Vagina (tissue), 2 donors: ENCODE results near the gene SPAG4. TPM values are rescaled to one million over a fixed set of nuclear protein-coding genes. Genes with fewer than 3 reads are reported as not detected.

Experiments used
- DNase-seq, 2 donors: peaks; one replicate each; pipeline ENCODE4 v3.0.0-alpha.2; 2017; ENCODE audit errors: extremely low spot score in 2 of 2
- H3K27ac ChIP-seq: fragments of 200-600 bp; sonication (generic); one replicate; pipeline ENCODE4 v1.5.1; 2019
- H3K27me3 ChIP-seq: fragments of 200-600 bp; sonication (generic); one replicate; pipeline ENCODE4 v1.5.1; 2019
- H3K36me3 ChIP-seq, 2 donors: fragments of 200-600 bp; sonication (generic); one replicate each; pipeline ENCODE4 v1.5.1; 2017 to 2019
- H3K4me1 ChIP-seq: fragments of 200-600 bp; sonication (generic); one replicate; pipeline ENCODE4 v1.5.1; 2019
- H3K4me3 ChIP-seq, 2 donors: fragments of 200-600 bp; sonication (generic); 1 replicate in 1 of 2; 2 replicates in 1 of 2; pipeline ENCODE4 v1.5.1; 2016 to 2019
- H3K9me3 ChIP-seq: fragments of 200-600 bp; sonication (generic); one replicate; pipeline ENCODE4 v1.5.1; 2019
- CTCF ChIP-seq, 3 experiments: fragments of 450-650 bp in 2 of 3; fragments of 200-600 bp in 1 of 3; sonication (generic) in 1 of 3; IDR thresholded peaks; one replicate each; pipeline ENCODE4 v1.5.1; 2017 to 2019; ENCODE audit warnings: antibody characterized with exemption in 3 of 3, mild to moderate bottlenecking in 2 of 3, moderate library complexity in 2 of 3
- POLR2A ChIP-seq, 2 donors: fragments of 450-650 bp; IDR thresholded peaks; one replicate each; pipeline ENCODE4 v1.6.1; 2017; ENCODE audit warnings: antibody characterized with exemption in 2 of 2, mild to moderate bottlenecking in 2 of 2, moderate library complexity in 2 of 2
- POLR2AphosphoS5 ChIP-seq, 2 donors: sonication (generic); formaldehyde crosslinking; IDR thresholded peaks; one replicate each; pipeline ENCODE4 v1.9.0; 2017; ENCODE audit warnings: antibody characterized with exemption in 2 of 2, mild to moderate bottlenecking in 2 of 2, low read depth in 1 of 2; ENCODE audit not compliant: insufficient read depth in 1 of 2
- intact Hi-C: fragments of 100-400 bp; cut with DNase I; formaldehyde crosslinking; loops from one replicate; pipeline ENCODE4 v1.15.1; 2023
- total RNA-seq: library from RNA; depleted of rRNA; stranded (reverse); fragments of >200 nt; gene quantifications from one replicate; pipeline ENCODE4 v1.2.3, GENCODE V29; 2016

Gene SPAG4
- total RNA-seq, 1 donor from 2014 or later: 6.9 TPM

GRCh38 chr20:35603695-35604448 is 11.8 kb upstream of the SPAG4 start:
- no peaks in the 10 kb centered on the region for H3K36me3 ChIP-seq
- intact Hi-C loops: no loop called here
- no peak overlapping the region for H3K4me3 ChIP-seq
- no peak for TF ChIP-seq POLR2AphosphoS5 (IDR thresholded peaks at IDR 0.05; ENCODE audit: insufficient read depth in 1 of 2, low read depth in 1 of 2)
- no peak for TF ChIP-seq POLR2A (IDR thresholded peaks at IDR 0.05)
- TF ChIP-seq CTCF (IDR thresholded peaks at IDR 0.05): no peak
- no peaks in the 10 kb centered on the region for H3K9me3 ChIP-seq
- H3K27ac ChIP-seq: no peak overlapping the region
- H3K4me1 ChIP-seq: peaks cover 21% of the 10 kb centered on the region
- no peaks in the 10 kb centered on the region for H3K27me3 ChIP-seq
- no peak for DNase-seq

GRCh38 chr20:35604449-35604747 is 11.2 kb upstream of the SPAG4 start:
- no peak for TF ChIP-seq POLR2AphosphoS5 (IDR thresholded peaks at IDR 0.05; ENCODE audit: insufficient read depth in 1 of 2, low read depth in 1 of 2)
- H3K27me3 ChIP-seq: no peaks in the 10 kb centered on the region
- no peak overlapping the region for H3K4me3 ChIP-seq
- no peaks in the 10 kb centered on the region for H3K36me3 ChIP-seq
- intact Hi-C loops: no loop called here
- no peak overlapping the region for H3K27ac ChIP-seq
- DNase-seq: no peak
- H3K9me3 ChIP-seq: no peaks in the 10 kb centered on the region
- peaks cover 21% of the 10 kb centered on the region for H3K4me1 ChIP-seq

DNA sequence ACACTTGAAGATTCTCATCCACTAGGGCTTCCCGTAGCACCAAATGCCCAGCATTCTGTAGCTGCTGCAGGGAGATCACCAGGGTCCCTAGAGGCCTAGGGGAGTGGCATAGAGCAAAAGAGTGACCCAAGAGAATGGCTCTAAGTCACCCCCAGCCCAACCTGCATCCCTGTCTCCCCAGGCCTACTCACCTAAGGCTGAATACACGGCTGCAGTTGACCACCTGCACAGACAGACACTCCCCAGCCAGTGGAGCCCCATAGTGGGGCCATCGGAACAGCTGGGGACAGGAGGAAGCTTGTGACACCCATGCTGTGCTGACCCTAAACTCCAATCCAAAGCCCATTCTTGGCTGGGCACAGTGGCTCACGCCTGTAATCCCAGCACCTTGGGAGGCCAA is 9.5 kb upstream of the SPAG4 start:
- DNase-seq: no peak
- intact Hi-C loops: no loop called here
- Histone ChIP-seq H3K36me3 (no peaks in the 10 kb centered on the region), H3K4me1 (peaks cover 11% of the 10 kb centered on the region), H3K27ac (no peak overlapping the region), H3K27me3 (no peaks in the 10 kb centered on the region), H3K4me3 (no peak overlapping the region), H3K9me3 (no peaks in the 10 kb centered on the region)
- no peak for TF ChIP-seq POLR2AphosphoS5 (IDR thresholded peaks at IDR 0.05; ENCODE audit: insufficient read depth in 1 of 2, low read depth in 1 of 2)
- TF ChIP-seq CTCF (IDR thresholded peaks at IDR 0.05): no peak
- TF ChIP-seq POLR2A (IDR thresholded peaks at IDR 0.05): no peak

DNA sequence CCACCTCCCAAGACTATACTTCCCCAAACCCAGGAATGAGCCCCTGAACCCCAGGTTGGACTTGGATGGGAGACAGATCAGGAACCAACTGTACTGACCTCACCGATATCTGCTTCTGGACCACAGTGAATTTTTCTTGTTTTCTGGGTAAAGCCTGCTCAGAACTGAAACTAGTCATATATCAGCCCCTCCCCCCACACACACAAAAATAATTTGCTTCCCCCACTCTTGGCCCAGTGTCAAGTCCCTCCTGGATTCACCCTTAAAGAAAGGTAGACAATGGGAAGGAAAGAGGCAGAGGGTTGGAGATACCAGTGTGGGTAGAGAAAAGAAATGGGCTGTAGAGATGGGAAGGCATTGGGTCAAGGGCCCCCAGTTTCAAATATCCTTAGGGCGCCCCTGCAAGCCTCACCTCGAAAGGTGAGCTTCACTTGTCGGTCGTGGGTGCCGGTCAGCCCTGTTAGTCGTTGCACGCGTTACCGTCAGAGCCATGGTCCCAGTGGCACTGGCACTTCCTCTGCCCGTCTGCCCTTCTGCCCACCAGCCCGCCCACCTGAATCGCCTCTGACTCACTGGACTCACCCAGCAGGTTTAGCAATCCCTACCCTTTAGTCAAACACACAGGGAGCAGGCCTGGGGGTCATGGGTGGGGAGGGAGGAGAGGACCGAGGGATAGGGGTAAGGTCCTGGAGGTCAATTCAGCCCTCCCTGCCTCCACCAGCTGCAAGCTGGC is 8.5 kb upstream of the SPAG4 start:
- intact Hi-C loops: no loop called here
- Histone ChIP-seq H3K27ac (no peak overlapping the region), H3K4me1 (peaks cover under 1% of the 10 kb centered on the region), H3K4me3 (no peak overlapping the region), H3K9me3 (no peaks in the 10 kb centered on the region), H3K36me3 (no peaks in the 10 kb centered on the region), H3K27me3 (no peaks in the 10 kb centered on the region)
- no peak for DNase-seq
- TF ChIP-seq POLR2AphosphoS5 (IDR thresholded peaks at IDR 0.05; ENCODE audit: insufficient read depth in 1 of 2, low read depth in 1 of 2) (no peak), CTCF (IDR thresholded peaks at IDR 0.05) (no peak), POLR2A (IDR thresholded peaks at IDR 0.05) (no peak)

DNA sequence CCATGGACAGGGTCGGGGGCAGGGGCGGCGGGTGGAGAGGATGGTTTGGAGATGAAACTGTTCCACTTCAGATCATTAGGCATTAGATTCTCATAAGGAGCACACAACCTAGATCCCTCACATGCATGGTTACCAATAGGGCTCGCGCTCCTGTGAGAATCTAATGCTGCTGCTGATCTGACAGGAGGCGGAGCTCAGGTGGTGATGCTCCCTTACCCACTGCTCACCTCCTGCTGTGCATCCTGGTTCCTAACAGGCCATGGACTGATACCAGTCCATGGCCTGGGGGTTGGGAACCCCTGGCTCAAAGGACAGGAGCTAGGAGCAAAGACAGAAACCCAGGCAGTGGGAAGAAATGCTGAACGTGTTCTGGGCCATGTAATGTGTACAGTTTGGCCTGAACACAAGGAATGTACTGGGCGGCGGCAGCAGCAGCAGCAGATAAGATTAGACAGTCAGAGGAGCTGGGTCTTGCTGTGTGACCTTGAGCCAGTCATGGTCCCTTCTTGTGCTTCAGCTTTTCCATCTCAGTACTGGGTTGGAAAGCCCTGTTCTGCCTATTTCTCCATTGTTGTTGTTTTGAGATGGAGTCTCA is 4.7 kb upstream of the SPAG4 start:
- no peak for TF ChIP-seq POLR2AphosphoS5 (IDR thresholded peaks at IDR 0.05; ENCODE audit: insufficient read depth in 1 of 2, low read depth in 1 of 2)
- no peaks in the 10 kb centered on the region for H3K9me3 ChIP-seq
- H3K27ac ChIP-seq: no peak overlapping the region
- H3K36me3 ChIP-seq: no peaks in the 10 kb centered on the region
- no peaks in the 10 kb centered on the region for H3K27me3 ChIP-seq
- H3K4me3 ChIP-seq: no peak overlapping the region
- no peaks in the 10 kb centered on the region for H3K4me1 ChIP-seq
- DNase-seq: no peak
- intact Hi-C loops: no loop called here

DNA sequence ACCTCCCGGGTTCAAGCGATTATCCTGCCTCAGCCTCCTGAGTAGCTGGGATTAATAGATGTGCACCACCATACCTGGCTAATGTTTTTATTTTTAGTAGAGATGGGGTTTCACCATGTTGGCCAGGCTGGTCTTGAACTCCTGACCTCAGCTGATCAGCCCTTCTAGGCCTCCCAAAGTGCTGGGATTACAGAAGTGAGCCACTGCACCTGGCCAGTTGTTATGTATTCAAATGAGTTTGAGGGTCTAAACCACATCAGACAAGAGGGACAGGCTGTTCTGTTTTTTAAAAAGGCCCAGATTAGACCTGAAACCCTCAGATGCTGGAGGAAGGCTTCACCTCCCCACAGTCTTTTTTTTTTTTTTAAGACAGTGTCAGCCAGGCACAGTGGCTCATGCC is 4.1 kb upstream of the SPAG4 start:
- H3K4me1 ChIP-seq: no peaks in the 10 kb centered on the region
- no peaks in the 10 kb centered on the region for H3K36me3 ChIP-seq
- H3K9me3 ChIP-seq: no peaks in the 10 kb centered on the region
- intact Hi-C loops: no loop called here
- no peak overlapping the region for H3K27ac ChIP-seq
- H3K4me3 ChIP-seq: no peak overlapping the region
- no peaks in the 10 kb centered on the region for H3K27me3 ChIP-seq
- TF ChIP-seq CTCF (IDR thresholded peaks at IDR 0.05): no peak
- TF ChIP-seq POLR2AphosphoS5 (IDR thresholded peaks at IDR 0.05; ENCODE audit: insufficient read depth in 1 of 2, low read depth in 1 of 2): no peak
- no peak for TF ChIP-seq POLR2A (IDR thresholded peaks at IDR 0.05)
- DNase-seq: no peak
